OCI-LY7 (cell line): ENCODE data around the gene DMGDH.

Source experiments
- CTCF ChIP-seq: fragments of 200-600 bp; sonication (generic); conservative IDR thresholded peaks from 2 replicates; pipeline ENCODE4 v1.5.1; 2014; ENCODE audit warnings: mild to moderate bottlenecking, antibody characterized with exemption, low read length, moderate library complexity, mixed read lengths
- EZH2phosphoT487 ChIP-seq: fragments of 200-600 bp; sonication (generic); IDR thresholded peaks from 2 replicates; pipeline ENCODE4 v1.6.1; 2018; ENCODE audit warnings: low read depth, borderline replicate concordance, mild to moderate bottlenecking, mixed run types, antibody characterized with exemption, low read length, moderate library complexity, mixed read lengths

GRCh38 chr5:78983601-78984438 is 85.7 kb downstream of the DMGDH start:
- TF ChIP-seq CTCF (no peak), EZH2phosphoT487 (no peak)
